Measurements from ENCODE around the gene VIPR1.

The VIPR1 gene

DNA sequence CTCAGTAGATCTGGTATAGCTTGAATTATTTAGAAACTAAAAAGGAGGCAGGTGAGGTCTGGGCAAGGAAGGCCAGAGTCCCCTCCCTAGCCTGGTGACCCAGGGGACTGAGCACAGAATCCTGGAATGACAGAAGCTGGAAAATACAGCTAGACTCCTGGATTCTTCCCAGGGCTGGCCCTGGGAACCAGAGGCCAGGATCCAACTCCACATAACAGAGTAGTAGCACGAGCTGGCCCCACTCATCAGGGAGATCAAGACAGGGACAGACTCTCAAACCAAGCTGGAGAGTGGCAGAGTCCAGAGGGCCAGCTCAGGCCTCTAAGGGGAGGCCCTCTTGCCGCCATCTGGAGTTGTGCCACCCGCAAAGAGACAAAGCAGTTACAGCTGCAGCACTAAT is 10.7 kb downstream of the VIPR1 start:
- Mint-ChIP-seq H3K9me3 (no peaks in the 10 kb centered on the region), H3K27ac (no peak overlapping the region), H3K36me3 (ENCODE audit: low read depth) (no peaks in the 10 kb centered on the region), H3K4me1 (ENCODE audit: low read depth) (peaks cover 7% of the 10 kb centered on the region), H3K4me3 (no peak overlapping the region), H3K27me3 (no peaks in the 10 kb centered on the region)

DNA sequence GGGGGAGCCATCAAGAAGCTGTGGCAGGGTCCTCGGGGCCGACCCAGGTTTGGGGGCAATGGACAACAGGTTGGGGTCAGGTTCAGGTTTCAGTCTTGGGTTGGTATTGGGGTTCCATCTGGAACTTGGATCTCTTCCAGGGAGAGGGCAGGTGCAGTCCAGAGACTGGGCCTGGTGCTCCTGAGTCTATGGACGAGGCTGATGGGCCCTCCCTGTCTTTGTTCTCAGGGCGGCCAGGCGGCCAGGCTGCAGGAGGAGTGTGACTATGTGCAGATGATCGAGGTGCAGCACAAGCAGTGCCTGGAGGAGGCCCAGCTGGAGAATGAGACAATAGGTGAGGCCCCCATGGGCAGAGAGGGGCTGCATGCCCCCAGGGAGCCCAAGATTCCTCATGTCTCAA is 11.1 kb downstream of the VIPR1 start:
- H3K36me3 Mint-ChIP-seq (ENCODE audit: low read depth): no peaks in the 10 kb centered on the region
- H3K4me1 Mint-ChIP-seq (ENCODE audit: low read depth): peaks cover 7% of the 10 kb centered on the region

DNA sequence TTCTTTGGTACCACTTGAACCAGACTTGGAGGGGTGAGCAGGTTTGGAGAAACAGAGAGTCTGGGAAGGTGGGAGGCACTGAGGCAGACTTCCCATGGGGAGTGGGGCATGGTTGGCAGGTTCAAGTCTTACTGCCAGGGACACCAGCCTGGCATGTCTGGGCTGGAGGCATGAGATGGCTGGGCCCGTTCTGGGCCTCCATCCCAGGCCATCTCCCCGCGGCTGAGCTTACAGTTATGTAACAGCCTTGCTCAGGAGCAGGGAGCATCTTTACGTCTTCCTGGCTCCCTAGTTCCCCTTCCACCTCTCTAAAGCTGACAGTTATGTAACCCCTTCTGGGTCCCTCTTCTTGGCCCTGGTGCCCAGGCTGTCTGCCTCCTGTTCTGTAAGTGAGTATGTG is 12.4 kb downstream of the VIPR1 start:
- no peaks in the 10 kb centered on the region for H3K27me3 Mint-ChIP-seq
- no peaks in the 10 kb centered on the region for H3K36me3 Mint-ChIP-seq (ENCODE audit: low read depth)
- no peak overlapping the region for H3K4me3 Mint-ChIP-seq
- H3K9me3 Mint-ChIP-seq: no peaks in the 10 kb centered on the region
- H3K4me1 Mint-ChIP-seq (ENCODE audit: low read depth): peaks cover 18% of the 10 kb centered on the region
- H3K27ac Mint-ChIP-seq: no peak overlapping the region

More for the DNA sequence above, 11.1 kb downstream of the VIPR1 start:
- Mint-ChIP-seq H3K4me3 (no peak overlapping the region), H3K27ac (no peak overlapping the region), H3K27me3 (no peaks in the 10 kb centered on the region), H3K9me3 (no peaks in the 10 kb centered on the region)

DNA sequence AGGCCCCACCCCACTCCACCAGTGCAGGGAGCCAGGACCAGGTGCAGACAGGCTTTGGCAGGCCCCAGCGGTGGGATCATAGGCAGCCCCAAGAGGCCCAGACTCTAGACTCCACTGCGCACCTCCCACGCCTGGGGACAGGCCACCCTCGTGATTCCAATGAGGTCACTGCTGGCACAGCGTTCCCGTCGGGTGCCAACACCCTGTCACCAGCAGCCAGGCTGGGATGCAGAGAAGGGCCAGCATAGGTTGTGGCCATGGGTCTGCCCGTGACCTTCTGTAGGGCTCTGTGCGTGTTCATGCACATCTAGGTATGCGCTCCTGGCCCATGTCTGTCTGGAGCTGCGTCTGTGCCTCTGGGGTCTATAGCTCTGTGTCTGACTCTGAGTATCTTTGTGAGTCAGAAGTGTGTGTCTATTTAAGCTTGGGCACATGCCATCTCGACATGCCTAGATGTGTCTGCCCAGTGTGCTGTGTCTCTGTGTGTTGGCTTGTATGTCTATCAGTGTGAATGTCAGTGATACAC is 13.0 kb downstream of the VIPR1 start:
- no peaks in the 10 kb centered on the region for H3K27me3 Mint-ChIP-seq
- no peak overlapping the region for H3K27ac Mint-ChIP-seq
- H3K36me3 Mint-ChIP-seq (ENCODE audit: low read depth): no peaks in the 10 kb centered on the region
- no peaks in the 10 kb centered on the region for H3K9me3 Mint-ChIP-seq
- H3K4me1 Mint-ChIP-seq (ENCODE audit: low read depth): peaks cover 24% of the 10 kb centered on the region
- H3K4me3 Mint-ChIP-seq: no peak overlapping the region

DNA sequence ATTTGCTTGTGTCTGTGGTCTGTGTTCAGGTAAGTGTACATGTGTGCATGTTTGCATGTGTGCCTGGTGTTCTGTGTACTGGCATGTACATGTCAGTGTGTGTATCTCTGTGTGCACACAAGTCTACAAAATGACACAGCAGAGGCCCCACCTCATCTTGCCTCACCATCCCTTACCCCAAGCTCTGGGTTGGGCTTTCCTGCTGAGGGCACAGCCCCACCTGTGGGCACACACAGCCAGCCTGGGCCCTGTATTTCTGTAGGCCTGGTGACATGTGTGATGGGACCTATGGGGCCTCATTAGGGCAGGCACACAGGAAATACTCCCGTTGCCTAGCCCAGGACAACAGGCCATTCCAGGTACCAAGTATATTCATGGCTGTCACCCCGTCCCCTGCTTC is 13.5 kb downstream of the VIPR1 start:
- no peaks in the 10 kb centered on the region for H3K9me3 Mint-ChIP-seq
- peaks cover 26% of the 10 kb centered on the region for H3K4me1 Mint-ChIP-seq (ENCODE audit: low read depth)
- H3K27me3 Mint-ChIP-seq: no peaks in the 10 kb centered on the region
- H3K27ac Mint-ChIP-seq: no peak overlapping the region
- H3K36me3 Mint-ChIP-seq (ENCODE audit: low read depth): no peaks in the 10 kb centered on the region
- no peak overlapping the region for H3K4me3 Mint-ChIP-seq

DNA sequence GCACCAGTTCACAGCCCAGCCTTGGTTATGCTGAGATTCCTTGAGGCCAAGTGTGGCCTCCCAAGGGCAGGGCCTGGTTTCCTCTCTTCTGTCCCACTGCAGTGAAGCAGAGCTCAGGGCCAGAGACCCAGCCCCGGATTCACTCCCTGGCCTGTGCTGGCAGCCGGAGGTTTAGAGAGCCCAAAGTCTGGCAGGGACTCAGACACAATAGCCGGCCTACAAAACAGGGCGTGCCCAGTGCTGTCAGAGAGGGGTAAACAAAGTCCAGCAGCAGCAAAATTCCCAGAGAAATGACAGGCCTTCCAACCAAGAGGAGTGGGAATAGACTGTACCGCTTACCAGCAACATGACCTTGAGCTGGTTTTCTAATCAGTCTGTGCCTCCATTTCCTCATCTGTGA is 14.0 kb downstream of the VIPR1 start:
- Mint-ChIP-seq H3K36me3 (ENCODE audit: low read depth) (no peaks in the 10 kb centered on the region), H3K4me1 (ENCODE audit: low read depth) (peaks cover 26% of the 10 kb centered on the region), H3K4me3 (no peak overlapping the region), H3K27me3 (no peaks in the 10 kb centered on the region), H3K27ac (no peak overlapping the region), H3K9me3 (no peaks in the 10 kb centered on the region)

DNA sequence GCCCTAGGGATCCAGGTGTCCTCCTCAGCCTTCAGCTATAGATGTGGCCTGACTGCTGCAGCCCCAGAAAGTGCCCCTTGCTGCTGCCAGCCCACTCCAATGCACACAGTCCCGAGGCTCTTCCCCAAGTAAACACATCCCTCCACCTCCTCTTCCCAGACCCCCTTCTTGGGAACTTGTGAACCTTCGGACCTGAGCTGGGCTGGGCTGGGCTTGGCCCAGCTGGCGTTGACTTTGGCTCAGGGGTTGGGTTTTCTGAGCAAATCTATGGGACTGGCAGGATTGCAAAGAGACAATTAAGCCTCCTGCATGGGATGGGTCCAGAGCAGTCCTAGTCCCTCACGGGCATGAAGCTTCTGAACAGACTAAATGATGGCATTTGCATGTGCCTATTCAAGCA is 14.7 kb downstream of the VIPR1 start:
- no peaks in the 10 kb centered on the region for H3K36me3 Mint-ChIP-seq (ENCODE audit: low read depth)
- H3K27me3 Mint-ChIP-seq: no peaks in the 10 kb centered on the region
- no peaks in the 10 kb centered on the region for H3K9me3 Mint-ChIP-seq
- H3K4me1 Mint-ChIP-seq (ENCODE audit: low read depth): peaks cover 23% of the 10 kb centered on the region
- no peak overlapping the region for H3K4me3 Mint-ChIP-seq
- H3K27ac Mint-ChIP-seq: no peak overlapping the region

DNA sequence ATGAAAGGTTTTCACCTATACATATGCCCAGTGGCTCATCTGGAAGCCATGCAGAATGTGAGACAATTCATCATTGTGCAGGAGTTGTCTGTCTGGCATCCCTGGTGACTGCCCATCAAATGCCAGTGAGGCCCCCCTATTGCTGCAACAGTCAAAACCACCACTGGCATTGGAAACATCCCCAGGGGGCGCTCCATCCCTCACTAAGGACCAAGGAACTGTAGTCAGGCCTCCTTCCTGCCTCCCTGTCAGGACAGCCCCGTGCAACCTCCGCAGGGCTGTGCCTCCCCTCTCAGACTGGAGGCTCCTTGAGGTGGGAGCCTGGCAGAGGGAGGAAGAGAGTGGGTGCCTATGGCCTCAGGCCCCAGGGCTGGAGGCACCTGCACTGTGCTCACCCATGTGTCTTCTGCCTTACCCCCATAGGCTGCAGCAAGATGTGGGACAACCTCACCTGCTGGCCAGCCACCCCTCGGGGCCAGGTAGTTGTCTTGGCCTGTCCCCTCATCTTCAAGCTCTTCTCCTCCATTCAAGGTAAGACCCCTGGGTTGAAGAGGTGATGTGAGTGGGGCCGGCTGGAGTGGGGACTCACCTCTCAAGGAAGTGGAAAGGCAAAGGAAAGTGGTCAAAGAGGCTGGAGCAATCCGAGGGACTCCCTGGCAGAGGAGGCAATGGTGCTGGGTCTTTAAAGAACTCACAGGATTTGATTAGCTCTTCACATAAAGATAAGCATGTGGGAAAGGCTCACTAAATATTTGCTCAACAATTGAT is 16.5 kb downstream of the VIPR1 start:
- no peak overlapping the region for H3K27ac Mint-ChIP-seq
- no peaks in the 10 kb centered on the region for H3K27me3 Mint-ChIP-seq
- no peaks in the 10 kb centered on the region for H3K36me3 Mint-ChIP-seq (ENCODE audit: low read depth)
- peaks cover 23% of the 10 kb centered on the region for H3K4me1 Mint-ChIP-seq (ENCODE audit: low read depth)
- no peaks in the 10 kb centered on the region for H3K9me3 Mint-ChIP-seq
- no peak overlapping the region for H3K4me3 Mint-ChIP-seq

DNA sequence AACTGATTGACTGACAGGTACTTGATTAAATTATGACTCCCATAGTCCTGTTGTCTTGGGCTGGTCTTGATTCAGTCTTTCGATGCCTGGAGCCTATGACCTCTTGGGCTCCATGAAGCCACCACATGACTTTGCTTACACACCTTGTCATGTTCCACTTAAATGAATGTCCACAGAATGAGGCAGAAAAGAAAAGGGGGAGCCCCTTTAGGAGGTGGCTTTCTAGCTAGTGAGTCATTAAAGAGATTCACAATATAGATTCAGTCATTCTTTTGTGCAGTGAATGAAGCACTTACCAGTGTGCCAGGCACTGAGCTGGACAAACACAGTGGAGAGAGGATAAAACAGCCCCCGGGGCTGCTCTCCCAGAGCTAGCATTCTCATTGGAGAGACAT is 17.1 kb downstream of the VIPR1 start:
- H3K36me3 Mint-ChIP-seq (ENCODE audit: low read depth): no peaks in the 10 kb centered on the region

DNA sequence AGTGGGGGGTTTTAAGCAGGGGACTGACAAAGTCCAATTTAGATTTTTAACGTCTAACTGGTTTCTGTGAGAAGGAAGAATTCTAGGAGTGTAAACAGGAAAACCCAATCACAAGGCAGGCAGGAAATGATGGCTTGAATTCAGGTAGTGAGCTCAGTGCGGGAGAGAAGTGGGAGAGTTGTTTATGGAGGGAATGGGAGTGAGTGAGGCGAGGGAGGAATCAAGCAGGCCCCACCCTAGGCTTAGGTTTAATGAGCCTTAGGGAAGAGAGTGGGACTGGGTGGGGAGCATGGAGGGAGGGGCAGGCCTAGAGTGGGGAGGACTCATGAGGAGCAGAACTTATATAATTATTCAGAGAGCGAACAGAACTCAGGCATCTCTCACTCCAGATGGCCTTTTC is 17.9 kb downstream of the VIPR1 start:
- Mint-ChIP-seq H3K4me3 (no peak overlapping the region), H3K4me1 (ENCODE audit: low read depth) (peaks cover 23% of the 10 kb centered on the region), H3K27ac (no peak overlapping the region), H3K9me3 (no peaks in the 10 kb centered on the region), H3K27me3 (no peaks in the 10 kb centered on the region), H3K36me3 (ENCODE audit: low read depth) (no peaks in the 10 kb centered on the region)

More for the DNA sequence above, 17.1 kb downstream of the VIPR1 start:
- no peaks in the 10 kb centered on the region for H3K27me3 Mint-ChIP-seq
- no peak overlapping the region for H3K4me3 Mint-ChIP-seq
- H3K9me3 Mint-ChIP-seq: no peaks in the 10 kb centered on the region
- H3K27ac Mint-ChIP-seq: no peak overlapping the region
- H3K4me1 Mint-ChIP-seq (ENCODE audit: low read depth): peaks cover 23% of the 10 kb centered on the region

DNA sequence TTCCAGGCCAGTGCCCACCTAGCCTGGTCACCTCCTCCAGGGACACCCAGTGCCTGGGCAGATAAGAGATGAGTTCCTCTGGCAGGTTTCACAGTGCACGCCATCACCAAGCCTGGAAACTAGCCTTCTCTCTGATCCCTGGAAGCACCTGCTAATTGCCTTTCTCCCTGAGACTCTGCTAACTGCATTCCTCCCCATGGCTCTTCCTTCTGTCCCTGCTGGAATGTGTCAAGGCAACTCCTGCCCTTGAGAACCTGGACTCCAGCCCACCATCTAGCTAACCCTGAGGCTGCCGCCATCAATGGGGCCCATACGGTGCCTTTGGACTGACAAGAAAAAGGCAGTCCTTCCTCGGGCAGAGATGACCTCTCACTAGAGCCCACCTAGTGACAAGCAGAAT is 18.5 kb downstream of the VIPR1 start:
- H3K27ac Mint-ChIP-seq: no peak overlapping the region
- H3K4me1 Mint-ChIP-seq (ENCODE audit: low read depth): peaks cover 23% of the 10 kb centered on the region
- H3K9me3 Mint-ChIP-seq: no peaks in the 10 kb centered on the region
- no peak overlapping the region for H3K4me3 Mint-ChIP-seq
- no peaks in the 10 kb centered on the region for H3K36me3 Mint-ChIP-seq (ENCODE audit: low read depth)
- no peaks in the 10 kb centered on the region for H3K27me3 Mint-ChIP-seq

DNA sequence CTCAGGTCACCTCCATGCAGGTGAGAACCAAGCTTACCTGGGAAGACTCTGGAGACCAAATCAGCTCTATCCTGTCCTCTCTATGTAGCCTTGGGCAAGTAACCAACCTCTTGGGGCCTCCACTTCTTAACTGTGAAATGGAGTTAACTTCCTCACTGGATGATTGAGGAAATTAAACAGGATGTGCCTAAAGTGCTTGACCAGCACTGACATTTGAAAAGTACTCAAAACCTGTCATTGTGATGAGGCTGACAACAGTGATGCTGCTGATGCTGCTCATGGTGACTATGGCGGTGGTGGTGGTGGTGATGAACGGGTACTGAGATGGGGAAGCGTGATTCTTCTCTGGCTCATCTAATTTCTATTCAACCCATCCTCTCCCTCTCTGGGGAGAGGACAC is 22.3 kb downstream of the VIPR1 start:
- H3K27me3 Mint-ChIP-seq: no peaks in the 10 kb centered on the region
- H3K9me3 Mint-ChIP-seq: no peaks in the 10 kb centered on the region
- H3K36me3 Mint-ChIP-seq (ENCODE audit: low read depth): no peaks in the 10 kb centered on the region
- no peak overlapping the region for H3K27ac Mint-ChIP-seq
- no peak overlapping the region for H3K4me3 Mint-ChIP-seq
- peaks cover 45% of the 10 kb centered on the region for H3K4me1 Mint-ChIP-seq (ENCODE audit: low read depth)

DNA sequence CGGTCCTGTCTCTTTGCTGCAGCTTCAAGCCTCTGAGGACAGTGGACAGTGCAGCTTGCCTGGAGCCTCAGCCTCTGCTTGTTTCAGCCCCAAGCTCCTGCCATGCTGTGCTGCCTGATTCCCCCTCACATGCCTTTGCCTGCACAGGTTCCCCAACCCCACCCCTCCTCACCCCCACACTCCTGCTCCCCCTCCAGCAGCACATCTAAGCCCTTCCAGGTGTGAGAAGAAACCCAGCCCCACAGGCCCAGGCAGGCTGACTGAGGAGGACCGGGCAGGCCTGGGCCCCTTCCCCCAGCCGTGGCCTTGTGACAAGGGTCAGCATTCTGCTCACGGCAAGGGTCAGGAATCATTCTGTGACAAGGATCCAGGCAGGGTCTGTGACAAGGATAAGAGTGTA is 22.8 kb downstream of the VIPR1 start:
- no peaks in the 10 kb centered on the region for H3K27me3 Mint-ChIP-seq
- no peaks in the 10 kb centered on the region for H3K9me3 Mint-ChIP-seq
- no peaks in the 10 kb centered on the region for H3K36me3 Mint-ChIP-seq (ENCODE audit: low read depth)
- peaks cover 45% of the 10 kb centered on the region for H3K4me1 Mint-ChIP-seq (ENCODE audit: low read depth)
- H3K27ac Mint-ChIP-seq: no peak overlapping the region
- no peak overlapping the region for H3K4me3 Mint-ChIP-seq

DNA sequence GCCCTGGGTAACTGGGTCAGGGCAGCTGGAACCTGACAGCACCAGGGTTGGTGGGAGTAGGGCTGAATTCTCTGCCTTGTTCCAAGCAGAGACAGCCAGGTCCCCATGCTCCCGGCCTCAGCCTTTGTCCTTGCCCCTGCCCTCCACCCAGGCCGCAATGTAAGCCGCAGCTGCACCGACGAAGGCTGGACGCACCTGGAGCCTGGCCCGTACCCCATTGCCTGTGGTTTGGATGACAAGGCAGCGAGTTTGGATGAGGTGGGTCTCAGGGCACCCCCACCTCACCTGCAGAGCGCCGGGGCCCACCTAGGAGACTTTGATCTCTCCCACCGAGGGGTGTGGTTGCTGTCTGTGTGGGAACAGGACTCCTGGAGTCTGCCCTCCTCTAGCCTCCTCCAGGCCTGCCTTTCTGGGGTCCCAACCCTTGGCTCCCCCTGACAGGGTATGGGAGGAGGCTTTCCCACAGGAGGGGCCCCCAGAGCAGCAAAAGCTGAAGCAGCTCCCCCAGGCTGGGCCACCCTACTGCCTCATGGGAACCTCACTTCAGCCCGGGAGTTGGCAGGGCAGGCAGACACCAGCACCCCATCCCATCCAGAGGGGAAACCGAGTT is 23.4 kb downstream of the VIPR1 start:
- Mint-ChIP-seq H3K9me3 (no peaks in the 10 kb centered on the region), H3K27ac (no peak overlapping the region), H3K4me1 (ENCODE audit: low read depth) (peaks cover 46% of the 10 kb centered on the region), H3K4me3 (no peak overlapping the region), H3K27me3 (no peaks in the 10 kb centered on the region), H3K36me3 (ENCODE audit: low read depth) (no peaks in the 10 kb centered on the region)

DNA sequence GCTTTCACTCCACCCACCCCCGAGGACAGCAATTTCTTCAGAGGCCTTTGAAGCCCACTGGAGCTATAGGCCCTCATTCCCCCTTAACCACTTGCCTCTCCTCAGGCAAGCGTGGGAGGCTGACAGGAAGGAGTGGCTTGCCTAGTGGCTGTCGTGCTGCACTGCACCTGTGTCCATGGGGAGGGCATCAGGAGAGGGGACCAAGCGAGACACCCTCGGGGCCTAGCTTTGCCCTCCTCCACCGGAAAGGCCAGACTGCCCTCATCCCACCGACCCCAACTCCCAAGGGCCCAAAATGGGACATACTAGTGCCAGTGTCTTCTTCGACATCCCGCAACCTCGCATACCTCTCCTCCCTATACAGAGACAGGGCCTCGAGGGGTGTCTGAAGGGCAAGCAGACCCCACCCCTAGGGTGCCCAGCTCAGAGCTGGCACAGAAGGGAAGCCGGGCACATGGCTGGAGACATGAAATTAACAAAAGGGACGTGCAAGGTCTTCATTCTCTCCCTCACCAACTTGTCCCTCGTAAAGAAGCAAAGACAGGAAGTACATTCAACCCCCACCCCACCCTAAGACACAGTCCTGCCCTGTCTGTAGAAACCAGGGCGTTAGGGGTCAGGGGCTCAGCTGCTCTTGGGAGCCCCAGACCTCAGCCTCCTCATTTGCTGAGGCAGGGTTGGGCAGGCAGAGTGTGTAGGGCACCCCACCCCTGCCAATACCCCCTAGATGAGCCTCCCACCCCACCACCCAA is 24.3 kb downstream of the VIPR1 start:
- Mint-ChIP-seq H3K4me1 (ENCODE audit: low read depth) (peaks cover 41% of the 10 kb centered on the region), H3K27ac (peak overlapping the region; percentile 73)

More for the DNA sequence above, 24.3 kb downstream of the VIPR1 start:
- no peaks in the 10 kb centered on the region for H3K27me3 Mint-ChIP-seq
- H3K9me3 Mint-ChIP-seq: no peaks in the 10 kb centered on the region
- H3K4me3 Mint-ChIP-seq: no peak overlapping the region
- H3K36me3 Mint-ChIP-seq (ENCODE audit: low read depth): no peaks in the 10 kb centered on the region
